ENCODE results near the gene GALNT14.

GALNT14 gene

GRCh38 chr2:31150120-31150670 lies 12.0 kb upstream of the GALNT14 start:
- no peak overlapping the region for H2BK12ac ChIP-seq (ENCODE audit: low read length in 2 of 2)
- H3K4me1 ChIP-seq (ENCODE audit: control insufficient read depth, insufficient read depth, low read depth, low read length): no peaks in the 10 kb centered on the region
- no peaks in the 10 kb centered on the region for H3K79me1 ChIP-seq (replicated peaks; ENCODE audit: low read length, poor library complexity, severe bottlenecking)
- H4K91ac ChIP-seq (ENCODE audit: low read length): no peak overlapping the region
- 90% methylated on average over 4 of the region's 6 CpGs for WGBS
- H2AFZ ChIP-seq (ENCODE audit: low read depth, low read length): no peak overlapping the region
- no peaks in the 10 kb centered on the region for H3K36me3 ChIP-seq (ENCODE audit: control insufficient read depth in 1 of 2, insufficient read depth in 2 of 2, low read depth in 1 of 2, low read length in 2 of 2)
- H3K4ac ChIP-seq (ENCODE audit: low read depth in 1 of 2, low read length in 2 of 2): no peak overlapping the region
- no peak overlapping the region for H2BK15ac ChIP-seq (ENCODE audit: low read depth, poor library complexity, severe bottlenecking)
- DNase-seq: no peak
- no peak overlapping the region for H3K4me3 ChIP-seq (ENCODE audit: insufficient read depth in 1 of 2, low read depth in 1 of 2, low read length in 2 of 2)
- peaks cover 6% of the 10 kb centered on the region for H3K9me3 ChIP-seq (ENCODE audit: control insufficient read depth, low read length)
- H3K14ac ChIP-seq (ENCODE audit: low read length in 2 of 2): no peak overlapping the region
- no peak overlapping the region for H3K18ac ChIP-seq (ENCODE audit: low read depth in 1 of 2, low read length in 2 of 2)
- H3K27ac ChIP-seq (ENCODE audit: low read length, poor library complexity, severe bottlenecking): no peak overlapping the region
- no peak overlapping the region for H3K9ac ChIP-seq (ENCODE audit: low read length)
- H3K4me2 ChIP-seq (ENCODE audit: low read length, poor library complexity, severe bottlenecking): no peak overlapping the region
- H3K27me3 ChIP-seq (ENCODE audit: control insufficient read depth in 1 of 2, insufficient read depth in 1 of 2, low read length in 2 of 2): peaks cover 8 to 47% of the 10 kb centered on the region in 2 experiments
- no peak overlapping the region for H3K23ac ChIP-seq (ENCODE audit: low read length in 2 of 2)
- no peak overlapping the region for H4K8ac ChIP-seq (ENCODE audit: low read length)
- no peak overlapping the region for H2BK5ac ChIP-seq (ENCODE audit: low read depth, low read length, poor library complexity, severe bottlenecking)
- H2BK120ac ChIP-seq (ENCODE audit: low read depth, low read length): no peak overlapping the region
- no peak overlapping the region for H2AK5ac ChIP-seq (ENCODE audit: low read length, severe bottlenecking)

- H3K27me3 ChIP-seq (ENCODE audit: control insufficient read depth in 1 of 2, insufficient read depth in 1 of 2, low read length in 2 of 2): peaks cover 8 to 58% of the 10 kb centered on the region in 2 experiments
- 60% methylated on average over 1 of the region's 2 CpGs for WGBS
- H3K23ac ChIP-seq (ENCODE audit: low read length in 2 of 2): no peak overlapping the region
- no peak overlapping the region for H2AK5ac ChIP-seq (ENCODE audit: low read length, severe bottlenecking)
- no peak overlapping the region for H2BK5ac ChIP-seq (ENCODE audit: low read depth, low read length, poor library complexity, severe bottlenecking)
- H3K4ac ChIP-seq (ENCODE audit: low read depth in 1 of 2, low read length in 2 of 2): no peak overlapping the region
- H3K4me3 ChIP-seq (ENCODE audit: insufficient read depth in 1 of 2, low read depth in 1 of 2, low read length in 2 of 2): no peak overlapping the region
- H3K9ac ChIP-seq (ENCODE audit: low read length): no peak overlapping the region
- no peak overlapping the region for H4K8ac ChIP-seq (ENCODE audit: low read length)
- H3K18ac ChIP-seq (ENCODE audit: low read depth in 1 of 2, low read length in 2 of 2): no peak overlapping the region
- no peak overlapping the region for H3K4me2 ChIP-seq (ENCODE audit: low read length, poor library complexity, severe bottlenecking)
- no peak overlapping the region for H2BK12ac ChIP-seq (ENCODE audit: low read length in 2 of 2)
- H3K14ac ChIP-seq (ENCODE audit: low read length in 2 of 2): no peak overlapping the region
- no peak overlapping the region for H2BK120ac ChIP-seq (ENCODE audit: low read depth, low read length)
- DNase-seq: no peak
- no peaks in the 10 kb centered on the region for H3K79me1 ChIP-seq (replicated peaks; ENCODE audit: low read length, poor library complexity, severe bottlenecking)
- no peaks in the 10 kb centered on the region for H3K4me1 ChIP-seq (ENCODE audit: control insufficient read depth, insufficient read depth, low read depth, low read length)
- no peak overlapping the region for H2BK15ac ChIP-seq (ENCODE audit: low read depth, poor library complexity, severe bottlenecking)
- no peak overlapping the region for H4K91ac ChIP-seq (ENCODE audit: low read length)
- H3K27ac ChIP-seq (ENCODE audit: low read length, poor library complexity, severe bottlenecking): no peak overlapping the region
- H3K9me3 ChIP-seq (ENCODE audit: control insufficient read depth, low read length): peaks cover 6% of the 10 kb centered on the region
- H3K36me3 ChIP-seq (ENCODE audit: control insufficient read depth in 1 of 2, insufficient read depth in 2 of 2, low read depth in 1 of 2, low read length in 2 of 2): no peaks in the 10 kb centered on the region
- no peak overlapping the region for H2AFZ ChIP-seq (ENCODE audit: low read depth, low read length)
These were observed 10.3 kb upstream of the GALNT14 start for GRCh38 chr2:31148514-31148913.

- Histone ChIP-seq H3K4me2 (ENCODE audit: low read length, poor library complexity, severe bottlenecking) (no peak overlapping the region), H2BK12ac (ENCODE audit: low read length in 2 of 2) (no peak overlapping the region), H2AFZ (ENCODE audit: low read depth, low read length) (no peak overlapping the region), H3K4me1 (ENCODE audit: control insufficient read depth, insufficient read depth, low read depth, low read length) (no peaks in the 10 kb centered on the region), H2BK120ac (ENCODE audit: low read depth, low read length) (no peak overlapping the region), H3K23ac (ENCODE audit: low read length in 2 of 2) (no peak overlapping the region), H3K14ac (ENCODE audit: low read length in 2 of 2) (no peak overlapping the region), H4K91ac (ENCODE audit: low read length) (no peak overlapping the region), H2AK5ac (ENCODE audit: low read length, severe bottlenecking) (no peak overlapping the region), H3K36me3 (ENCODE audit: control insufficient read depth in 1 of 2, insufficient read depth in 2 of 2, low read depth in 1 of 2, low read length in 2 of 2) (no peaks in the 10 kb centered on the region), H3K9ac (ENCODE audit: low read length) (no peak overlapping the region), H2BK5ac (ENCODE audit: low read depth, low read length, poor library complexity, severe bottlenecking) (no peak overlapping the region), H3K79me1 (replicated peaks; ENCODE audit: low read length, poor library complexity, severe bottlenecking) (no peaks in the 10 kb centered on the region), H3K27me3 (ENCODE audit: control insufficient read depth in 1 of 2, insufficient read depth in 1 of 2, low read length in 2 of 2) (peaks cover 4 to 58% of the 10 kb centered on the region in 2 experiments), H2BK15ac (ENCODE audit: low read depth, poor library complexity, severe bottlenecking) (no peak overlapping the region), H3K9me3 (ENCODE audit: control insufficient read depth, low read length) (peaks cover 6% of the 10 kb centered on the region), H3K4me3 (ENCODE audit: insufficient read depth in 1 of 2, low read depth in 1 of 2, low read length in 2 of 2) (no peak overlapping the region), H3K18ac (ENCODE audit: low read depth in 1 of 2, low read length in 2 of 2) (no peak overlapping the region), H3K4ac (ENCODE audit: low read depth in 1 of 2, low read length in 2 of 2) (no peak overlapping the region), H3K27ac (ENCODE audit: low read length, poor library complexity, severe bottlenecking) (no peak overlapping the region), H4K8ac (ENCODE audit: low read length) (no peak overlapping the region)
- no peak for DNase-seq
- whole genome bisulfite sequencing: 78% methylated on average over 5 of the region's 5 CpGs
These were observed 9.4 kb upstream of the GALNT14 start for GRCh38 chr2:31147645-31148044.

GRCh38 chr2:31142110-31142509 lies 3.9 kb upstream of the GALNT14 start:
- H3K9me3 ChIP-seq (ENCODE audit: control insufficient read depth, low read length): no peaks in the 10 kb centered on the region
- H3K4me3 ChIP-seq (ENCODE audit: insufficient read depth in 1 of 2, low read depth in 1 of 2, low read length in 2 of 2): no peak overlapping the region
- H3K4me1 ChIP-seq (ENCODE audit: control insufficient read depth, insufficient read depth, low read depth, low read length): peaks cover 5% of the 10 kb centered on the region
- no peak overlapping the region for H3K4me2 ChIP-seq (ENCODE audit: low read length, poor library complexity, severe bottlenecking)
- H2AFZ ChIP-seq (ENCODE audit: low read depth, low read length): no peak overlapping the region
- H3K23ac ChIP-seq (ENCODE audit: low read length in 2 of 2): no peak overlapping the region
- H2BK12ac ChIP-seq (ENCODE audit: low read length in 2 of 2): no peak overlapping the region
- no peak overlapping the region for H2BK5ac ChIP-seq (ENCODE audit: low read depth, low read length, poor library complexity, severe bottlenecking)
- H3K18ac ChIP-seq (ENCODE audit: low read depth in 1 of 2, low read length in 2 of 2): no peak overlapping the region
- no peak overlapping the region for H3K14ac ChIP-seq (ENCODE audit: low read length in 2 of 2)
- H3K9ac ChIP-seq (ENCODE audit: low read length): no peak overlapping the region
- peaks cover 3 to 61% of the 10 kb centered on the region in 2 experiments for H3K27me3 ChIP-seq (ENCODE audit: control insufficient read depth in 1 of 2, insufficient read depth in 1 of 2, low read length in 2 of 2)
- DNase-seq: no peak
- H3K36me3 ChIP-seq (ENCODE audit: control insufficient read depth in 1 of 2, insufficient read depth in 2 of 2, low read depth in 1 of 2, low read length in 2 of 2): no peaks in the 10 kb centered on the region
- H2BK15ac ChIP-seq (ENCODE audit: low read depth, poor library complexity, severe bottlenecking): no peak overlapping the region
- H3K27ac ChIP-seq (ENCODE audit: low read length, poor library complexity, severe bottlenecking): no peak overlapping the region
- no peak overlapping the region for H2BK120ac ChIP-seq (ENCODE audit: low read depth, low read length)
- no peaks in the 10 kb centered on the region for H3K79me1 ChIP-seq (replicated peaks; ENCODE audit: low read length, poor library complexity, severe bottlenecking)
- H2AK5ac ChIP-seq (ENCODE audit: low read length, severe bottlenecking): no peak overlapping the region
- 47% methylated on average over 1 of the region's 3 CpGs for WGBS
- H4K91ac ChIP-seq (ENCODE audit: low read length): no peak overlapping the region
- H3K4ac ChIP-seq (ENCODE audit: low read depth in 1 of 2, low read length in 2 of 2): no peak overlapping the region
- no peak overlapping the region for H4K8ac ChIP-seq (ENCODE audit: low read length)

Measured in mesenchymal stem cell (in vitro differentiated cells and primary cell).